C1 segment of cervical spinal cord (tissue), 14 donors: ENCODE results near the gene IL36B.

Source experiments
- DNase-seq, 14 donors: peaks; one replicate each; lab custom pipeline; 2025; lab: John Stamatoyannopoulos, UW

Gene IL36B

GRCh38 chr2:113011108-113011507 is 41.6 kb downstream of the IL36B start:
- DNase-seq = no peak

DNA sequence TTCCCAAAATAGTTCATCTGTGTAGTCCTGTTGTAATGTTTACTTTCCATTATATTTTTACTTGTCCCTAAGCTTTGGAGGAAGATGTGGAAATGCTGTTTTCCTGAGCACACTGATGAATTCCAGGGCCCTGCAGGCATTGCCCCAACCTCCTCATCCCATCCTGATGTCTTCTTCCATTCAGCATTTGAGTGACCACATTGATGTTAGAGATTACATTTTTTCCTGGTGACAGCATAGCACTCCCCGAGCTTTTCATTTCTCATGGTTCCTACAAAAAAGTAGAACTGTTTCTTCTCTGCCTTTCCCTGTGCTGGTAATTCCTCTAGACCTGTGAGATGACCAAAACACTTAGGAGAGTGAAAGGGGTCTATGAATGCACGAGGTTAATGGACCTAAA is 42.6 kb downstream of the IL36B start:
- no peak for DNase-seq

DNA sequence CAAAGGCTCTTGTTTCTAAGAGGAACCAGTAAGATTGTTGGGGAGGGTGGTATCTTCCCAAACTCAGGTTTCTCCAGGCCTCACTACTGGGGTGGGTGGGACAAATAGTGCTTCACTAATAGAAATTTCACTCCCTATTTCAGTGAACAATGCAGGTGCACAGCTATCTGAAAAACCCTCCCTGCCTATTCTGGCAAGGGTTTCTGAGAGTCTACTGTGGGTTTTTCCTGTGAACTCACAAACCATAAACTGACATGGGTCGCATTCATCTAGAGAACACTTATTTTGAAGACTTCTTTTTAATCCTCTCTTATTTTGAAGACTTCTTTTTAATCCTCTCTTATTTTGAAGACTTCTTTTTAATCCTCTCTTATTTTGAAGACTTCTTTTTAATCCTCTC is 43.0 kb downstream of the IL36B start:
- no peak for DNase-seq

DNA sequence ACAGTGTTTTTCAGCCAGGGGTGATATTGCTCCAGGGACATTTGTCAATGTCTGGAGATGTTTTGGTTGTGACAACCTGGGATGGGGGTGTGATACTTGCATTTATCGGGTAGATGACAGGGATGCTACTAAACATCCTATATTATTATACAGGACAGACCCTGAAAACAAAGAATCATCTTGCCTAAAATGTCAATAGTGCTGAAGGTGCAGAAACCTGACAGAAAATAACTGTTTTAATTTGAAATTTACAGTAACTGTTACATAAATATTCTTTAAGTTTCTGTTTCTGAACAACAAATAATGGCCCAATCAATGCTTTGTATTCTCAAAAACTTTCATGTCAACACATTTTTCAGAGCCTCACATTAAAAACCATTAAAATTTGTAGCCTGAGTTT is 45.4 kb downstream of the IL36B start:
- no peak for DNase-seq

DNA sequence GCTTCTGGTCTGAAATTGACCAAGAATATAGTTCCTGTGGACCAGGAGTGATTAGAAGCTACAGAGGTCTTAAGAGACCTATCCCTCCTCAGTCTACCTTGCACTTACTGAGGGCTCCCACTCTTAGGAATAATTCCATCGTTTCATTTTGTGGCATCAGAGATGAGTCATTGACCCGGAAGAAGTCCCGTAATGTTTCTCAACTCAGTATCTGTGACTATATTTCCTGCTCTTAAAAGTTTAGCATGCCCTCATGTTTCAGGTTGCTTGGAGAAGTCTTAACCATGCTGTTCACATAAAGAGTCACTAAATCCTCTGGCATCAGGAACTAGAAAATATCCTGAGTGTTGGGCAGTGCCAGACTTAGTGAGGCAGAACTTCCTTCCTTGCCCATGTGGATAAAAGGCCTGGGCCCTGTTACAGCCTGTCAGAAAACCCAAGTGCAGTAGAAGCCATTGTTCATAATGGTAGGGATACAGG is 47.6 kb downstream of the IL36B start, which contains the start of gene IL36A:
Gene IL36A, plus strand, starts transcription at position 430 of the 480 bp plus-strand sequence. CDS start 413 bp downstream, outside the sequence.
- no peak for DNase-seq

DNA sequence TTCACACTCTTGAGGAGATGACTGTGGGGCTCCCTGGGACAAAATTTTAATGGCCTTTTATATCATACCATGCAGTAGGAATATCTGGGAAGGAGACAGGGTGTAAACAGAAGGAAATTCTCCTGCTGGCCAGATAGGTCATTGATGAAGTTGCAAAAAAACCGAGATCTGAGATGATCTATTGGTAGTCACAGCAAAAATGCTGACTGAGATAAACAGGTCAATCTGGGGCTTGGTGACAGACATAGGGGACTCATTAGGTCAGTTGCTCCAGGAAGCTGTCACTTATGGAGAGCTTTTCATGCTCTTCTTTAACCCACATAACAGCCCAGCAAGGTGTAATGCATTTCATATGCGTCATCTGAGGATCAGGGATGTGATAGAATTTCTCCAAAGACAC is 50.0 kb downstream of the IL36B start:
- DNase-seq = no peak

DNA sequence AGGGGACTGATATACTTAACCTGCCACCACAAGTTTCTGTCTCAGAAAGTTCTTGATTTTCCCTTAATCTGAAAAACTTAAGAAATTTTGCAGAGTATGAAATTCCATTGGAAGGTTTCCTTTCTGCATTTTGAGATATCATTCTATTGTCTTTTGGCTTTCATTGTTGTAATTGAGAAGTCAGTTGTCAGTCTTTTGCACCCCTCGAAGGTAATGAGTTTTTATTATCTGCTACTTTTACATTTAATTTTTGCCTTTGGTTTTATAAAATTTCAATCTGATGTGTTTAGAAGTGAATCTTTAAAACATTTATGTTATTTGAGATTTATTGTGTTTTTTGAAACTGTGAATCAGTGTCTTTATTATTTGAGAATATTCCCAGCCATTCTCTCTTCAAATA is 52.2 kb downstream of the IL36B start:
- DNase-seq = no peak

- DNase-seq = no peak
Observed at GRCh38 chr2:112997151-112997550, 55.5 kb downstream of the IL36B start.

DNA sequence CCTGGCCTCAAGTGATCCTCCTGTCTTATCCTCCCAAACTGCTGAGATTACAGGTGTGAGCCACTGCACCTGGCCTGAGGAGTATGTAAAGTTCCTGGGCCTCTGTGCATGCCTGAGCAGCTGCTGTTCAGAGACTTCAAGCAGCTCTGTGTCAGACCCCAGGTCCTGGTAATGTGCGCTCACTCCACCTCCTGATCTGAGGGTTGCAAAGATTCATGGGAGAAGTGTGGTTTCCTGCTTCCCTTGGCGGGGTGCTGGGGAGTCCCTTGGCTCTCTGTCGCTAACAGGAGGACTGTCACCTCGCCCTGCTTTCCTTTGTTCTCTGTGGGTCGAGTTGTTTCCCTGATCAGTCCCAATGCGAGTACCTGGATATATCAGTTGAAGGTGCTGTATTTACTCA is 56.0 kb downstream of the IL36B start:
- DNase-seq = no peak

GRCh38 chr2:112995346-112995920 is 57.2 kb downstream of the IL36B start:
- DNase-seq = no peak

DNA sequence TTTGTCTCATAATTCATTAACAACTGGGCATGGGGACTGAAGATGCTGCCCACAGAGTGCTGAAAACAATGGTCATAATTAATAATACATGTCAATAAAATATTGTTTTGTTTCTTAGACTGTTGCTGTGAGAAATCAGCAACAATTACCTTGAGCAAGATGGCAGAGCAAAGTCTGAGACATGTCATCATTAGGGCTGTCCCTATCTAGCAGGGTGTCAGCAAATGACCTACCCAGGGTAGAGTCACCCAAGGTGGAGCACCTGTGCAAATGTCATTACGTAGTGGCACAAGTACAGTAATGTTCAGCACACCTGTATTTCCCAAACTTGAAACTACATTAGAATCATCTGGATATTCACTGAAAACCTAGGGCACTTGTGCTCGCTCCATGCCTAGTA is 58.0 kb downstream of the IL36B start:
- DNase-seq = no peak

- no peak for DNase-seq
Observed at GRCh38 chr2:112993831-112994230, 58.8 kb downstream of the IL36B start.

GRCh38 chr2:112989611-112990010 is 63.1 kb downstream of the IL36B start:
- no peak for DNase-seq

DNA sequence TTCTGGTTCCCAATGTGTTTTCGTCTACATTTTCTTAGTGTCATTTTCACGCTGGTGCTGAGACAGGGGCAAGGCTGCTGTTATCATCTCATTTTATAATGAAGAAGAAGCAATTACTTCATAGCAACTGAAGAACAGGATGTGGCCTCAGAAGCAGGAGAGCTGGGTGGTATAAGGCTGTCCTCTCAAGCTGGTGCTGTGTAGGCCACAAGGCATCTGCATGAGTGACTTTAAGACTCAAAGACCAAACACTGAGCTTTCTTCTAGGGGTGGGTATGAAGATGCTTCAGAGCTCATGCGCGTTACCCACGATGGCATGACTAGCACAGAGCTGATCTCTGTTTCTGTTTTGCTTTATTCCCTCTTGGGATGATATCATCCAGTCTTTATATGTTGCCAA is 67.6 kb downstream of the IL36B start:
- no peak for DNase-seq

DNA sequence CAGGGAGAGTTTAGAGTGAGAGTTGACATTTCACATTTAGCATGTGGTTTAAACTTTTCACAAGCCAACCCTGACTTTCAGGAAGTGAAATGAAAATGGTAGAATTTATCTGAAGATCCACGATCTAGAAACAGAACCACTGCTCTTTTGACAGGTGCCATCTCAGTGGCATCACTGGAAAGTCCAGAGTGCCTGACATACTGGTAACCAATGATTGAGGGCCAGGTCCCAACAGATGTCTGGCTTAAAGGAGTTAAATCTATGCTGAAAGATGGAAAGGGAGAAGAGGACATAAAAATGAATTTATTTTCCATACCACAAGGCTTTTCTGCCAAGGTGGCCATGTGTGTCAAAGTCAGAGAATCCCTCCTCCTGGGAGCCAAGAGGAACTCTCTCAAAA is 72.1 kb downstream of the IL36B start:
- DNase-seq = no peak

GRCh38 chr2:112979731-112980130 is 72.9 kb downstream of the IL36B start:
- DNase-seq = no peak

DNA sequence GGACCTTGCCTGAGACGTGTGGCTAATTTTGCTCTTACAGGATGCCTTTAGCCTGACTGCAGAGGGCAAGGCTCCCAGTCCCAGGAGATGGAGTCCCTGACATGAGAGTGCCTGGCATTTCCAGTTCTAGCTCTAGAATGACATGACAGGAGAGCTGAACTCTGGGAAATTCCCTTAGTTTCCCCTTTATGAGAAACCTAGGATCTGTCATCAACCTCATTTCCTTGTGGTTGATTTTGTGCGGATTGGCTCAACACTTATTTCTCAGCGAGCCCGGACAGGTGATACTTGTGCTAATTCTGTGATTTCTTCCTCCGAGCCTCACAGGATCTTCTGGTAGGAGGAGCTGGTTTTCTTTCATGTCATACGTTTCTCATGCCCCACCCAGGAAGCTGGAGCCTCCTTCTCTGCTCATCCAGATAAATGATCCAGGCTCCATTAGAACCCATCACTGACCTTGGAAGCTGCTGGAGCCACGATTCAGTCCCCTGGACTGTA is 75.1 kb downstream of the IL36B start, which contains the start of gene IL36G:
Gene IL36G, plus strand, starts transcription at position 448 of the 498 bp plus-strand sequence. CDS start 633 bp downstream, outside the sequence.
- no peak for DNase-seq
